K562 (cell line): Measurements from ENCODE around the gene CD22. TPM values are rescaled to one million over a fixed set of nuclear protein-coding genes. Genes with fewer than 3 reads are reported as not detected.
A peak's percentile ranks its signal among the peaks of the same experiment; 100 is the strongest.

Experiments
- CBX8 ChIP-seq: fragments of 200-600 bp; sonication (generic); IDR thresholded peaks from 2 replicates; pipeline ENCODE4 v1.6.1; 2012; ENCODE audit warnings: borderline replicate concordance, mixed run types, low read depth, mild to moderate bottlenecking, moderate library complexity, mixed read lengths, low read length, control low read depth, inconsistent platforms; ENCODE audit not compliant: poor library complexity, severe bottlenecking; ENCODE audit errors: extremely low read depth
- FOXK2 ChIP-seq, 2 experiments: fragments of 450-650 bp; IDR thresholded peaks in 1 of 2; conservative IDR thresholded peaks in 1 of 2; 2 replicates each; pipeline ENCODE4 v1.6.1; 2016; ENCODE audit warnings: low read depth in 2 of 2, mild to moderate bottlenecking in 1 of 2
- GATAD2B ChIP-seq: fragments of 450-650 bp; IDR thresholded peaks from 2 replicates; pipeline ENCODE4 v1.6.1; 2017; ENCODE audit warnings: mild to moderate bottlenecking, borderline replicate concordance
- KAT8 ChIP-seq: fragments of 450-650 bp; IDR thresholded peaks from 2 replicates; pipeline ENCODE4 v1.6.1; 2016; ENCODE audit warnings: low read depth, mild to moderate bottlenecking
- MIER1 ChIP-seq: fragments of 450-650 bp; IDR thresholded peaks from 2 replicates; pipeline ENCODE4 v1.6.1; 2016; ENCODE audit warnings: antibody characterized with exemption, mild to moderate bottlenecking, low read depth
- PHF21A ChIP-seq: fragments of 450-650 bp; IDR thresholded peaks from 2 replicates; pipeline ENCODE4 v1.6.1; 2017; ENCODE audit warnings: low read depth, borderline replicate concordance
- RB1 ChIP-seq: fragments of 450-650 bp; IDR thresholded peaks from 2 replicates; pipeline ENCODE4 v1.6.1; 2017; ENCODE audit warnings: low read depth, mild to moderate bottlenecking
- polyA plus RNA-seq, 8 experiments: library from polyadenylated mRNA; depleted of rRNA in 4 of 8; stranded (reverse) in 5 of 8; unstranded in 3 of 8; fragments of >200 nt; fragmentation: Nextera tagmentation in 2 of 8; fragmentation: Illumina TruSeq in 1 of 8; extraction: Ambion mirVana in 2 of 8; extraction: Trizol in 1 of 8; gene quantifications; 2 replicates each; pipeline versions ENCODE4 v1.2.1 to v1.2.3, GENCODE V29; 2011 to 2014; ENCODE audit warnings: inconsistent platforms in 1 of 8, missing spikeins in 1 of 8
- total RNA-seq, 7 experiments: library from RNA; depleted of rRNA in 6 of 7; stranded (reverse); fragments of >200 nt in 6 of 7; fragmentation: Illumina TruSeq in 2 of 7; extraction: Trizol in 2 of 7; gene quantifications; 2 replicates each; pipeline versions ENCODE4 v1.2.1 to v1.2.3, GENCODE V29; 2011 to 2021; ENCODE audit warnings: low replicate concordance in 1 of 7
- TF ChIP-seq, protein P1 (sequence below): sonication (generic); formaldehyde crosslinking; IDR thresholded peaks from 2 replicates; pipeline ENCODE4 v1.8.0; 2022; ENCODE audit warnings: missing genetic modification reagents, mild to moderate bottlenecking, borderline replicate concordance
- TF ChIP-seq, protein P2 (sequence below): fragments of 250-450 bp; sonication (Bioruptor Pico); IDR thresholded peaks from 2 replicates; pipeline ENCODE4 v1.8.0; 2022; ENCODE audit warnings: inconsistent platforms
- TF ChIP-seq, protein P3 (sequence below): fragments of 450-650 bp; IDR thresholded peaks from 2 replicates; pipeline ENCODE4 v1.6.1; 2018; ENCODE audit not compliant: partially characterized antibody
- TF ChIP-seq, protein P4 (sequence below): fragments of 250-450 bp; sonication (Bioruptor Pico); IDR thresholded peaks from 2 replicates; pipeline ENCODE4 v1.8.0; 2022; ENCODE audit warnings: inconsistent platforms, mild to moderate bottlenecking, moderate library complexity, borderline replicate concordance
- TF ChIP-seq, protein P5 (sequence below): sonication (generic); formaldehyde crosslinking; IDR thresholded peaks from 2 replicates; pipeline ENCODE4 v1.9.0; 2022; ENCODE audit warnings: mild to moderate bottlenecking, missing genetic modification reagents
- TF ChIP-seq, protein P6 (sequence below): sonication (generic); formaldehyde crosslinking; IDR thresholded peaks from 2 replicates; pipeline ENCODE4 v1.9.0; 2022; ENCODE audit warnings: mild to moderate bottlenecking, missing genetic modification reagents

CD22 gene
- total and polyA plus RNA-seq, 9 of the 15 experiments (the other 6 are each of a cell fraction or from before 2014, with no cell fraction given), result 0.29 to 5.0 (median 3.5) TPM

DNA sequence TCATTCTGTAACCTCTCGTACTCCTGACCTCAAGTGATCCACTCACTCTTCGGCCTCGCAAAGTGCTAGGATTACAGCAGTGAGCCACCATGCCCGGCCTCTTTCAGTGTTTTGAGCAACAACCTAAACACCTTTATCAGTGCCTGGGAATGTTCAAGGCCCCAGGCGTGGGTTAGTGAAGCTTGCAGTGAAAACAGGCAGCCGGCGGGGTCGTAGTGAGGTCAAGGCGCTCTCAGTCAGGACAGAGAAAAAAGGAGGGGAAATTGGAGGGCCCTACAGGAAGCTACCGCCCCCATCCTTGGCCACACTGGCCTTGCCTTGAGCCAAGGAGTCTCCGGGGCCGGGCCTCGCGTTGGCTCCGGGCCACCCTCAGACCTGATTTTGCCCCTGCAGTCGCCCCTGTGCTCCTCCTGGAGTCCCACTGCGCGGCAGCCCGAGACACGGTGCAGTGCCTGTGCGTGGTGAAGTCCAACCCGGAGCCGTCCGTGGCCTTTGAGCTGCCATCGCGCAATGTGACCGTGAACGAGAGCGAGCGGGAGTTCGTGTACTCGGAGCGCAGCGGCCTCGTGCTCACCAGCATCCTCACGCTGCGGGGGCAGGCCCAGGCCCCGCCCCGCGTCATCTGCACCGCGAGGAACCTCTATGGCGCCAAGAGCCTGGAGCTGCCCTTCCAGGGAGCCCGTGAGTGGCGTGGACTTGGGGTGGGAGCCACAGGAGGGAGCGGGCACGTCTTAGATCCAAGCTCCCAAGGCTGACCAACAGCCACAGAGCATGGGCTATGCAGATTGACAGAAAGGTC lies 19.3 kb upstream of the CD22 start (continued):
- TF ChIP-seq, protein P1, sequence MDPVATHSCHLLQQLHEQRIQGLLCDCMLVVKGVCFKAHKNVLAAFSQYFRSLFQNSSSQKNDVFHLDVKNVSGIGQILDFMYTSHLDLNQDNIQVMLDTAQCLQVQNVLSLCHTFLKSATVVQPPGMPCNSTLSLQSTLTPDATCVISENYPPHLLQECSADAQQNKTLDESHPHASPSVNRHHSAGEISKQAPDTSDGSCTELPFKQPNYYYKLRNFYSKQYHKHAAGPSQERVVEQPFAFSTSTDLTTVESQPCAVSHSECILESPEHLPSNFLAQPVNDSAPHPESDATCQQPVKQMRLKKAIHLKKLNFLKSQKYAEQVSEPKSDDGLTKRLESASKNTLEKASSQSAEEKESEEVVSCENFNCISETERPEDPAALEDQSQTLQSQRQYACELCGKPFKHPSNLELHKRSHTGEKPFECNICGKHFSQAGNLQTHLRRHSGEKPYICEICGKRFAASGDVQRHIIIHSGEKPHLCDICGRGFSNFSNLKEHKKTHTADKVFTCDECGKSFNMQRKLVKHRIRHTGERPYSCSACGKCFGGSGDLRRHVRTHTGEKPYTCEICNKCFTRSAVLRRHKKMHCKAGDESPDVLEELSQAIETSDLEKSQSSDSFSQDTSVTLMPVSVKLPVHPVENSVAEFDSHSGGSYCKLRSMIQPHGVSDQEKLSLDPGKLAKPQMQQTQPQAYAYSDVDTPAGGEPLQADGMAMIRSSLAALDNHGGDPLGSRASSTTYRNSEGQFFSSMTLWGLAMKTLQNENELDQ (CRISPR knock-in tag), result no peak
- TF ChIP-seq KAT8 (no peak), PHF21A (no peak), FOXK2 (conservative IDR thresholded peaks at IDR 0.05 in 1 of 2, IDR thresholded peaks at IDR 0.05 in 1 of 2; ENCODE audit: low read depth in 2 of 2) (no peak), GATAD2B (no peak), RB1 (no peak), CBX8 (no peak), MIER1 (no peak; the same call in 1 of the 2 replicates)
- TF ChIP-seq, protein P2, sequence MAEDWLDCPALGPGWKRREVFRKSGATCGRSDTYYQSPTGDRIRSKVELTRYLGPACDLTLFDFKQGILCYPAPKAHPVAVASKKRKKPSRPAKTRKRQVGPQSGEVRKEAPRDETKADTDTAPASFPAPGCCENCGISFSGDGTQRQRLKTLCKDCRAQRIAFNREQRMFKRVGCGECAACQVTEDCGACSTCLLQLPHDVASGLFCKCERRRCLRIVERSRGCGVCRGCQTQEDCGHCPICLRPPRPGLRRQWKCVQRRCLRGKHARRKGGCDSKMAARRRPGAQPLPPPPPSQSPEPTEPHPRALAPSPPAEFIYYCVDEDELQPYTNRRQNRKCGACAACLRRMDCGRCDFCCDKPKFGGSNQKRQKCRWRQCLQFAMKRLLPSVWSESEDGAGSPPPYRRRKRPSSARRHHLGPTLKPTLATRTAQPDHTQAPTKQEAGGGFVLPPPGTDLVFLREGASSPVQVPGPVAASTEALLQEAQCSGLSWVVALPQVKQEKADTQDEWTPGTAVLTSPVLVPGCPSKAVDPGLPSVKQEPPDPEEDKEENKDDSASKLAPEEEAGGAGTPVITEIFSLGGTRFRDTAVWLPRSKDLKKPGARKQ (CRISPR knock-in tag), result no peak; the same call in 1 of the 2 replicates
- TF ChIP-seq, protein P3, sequence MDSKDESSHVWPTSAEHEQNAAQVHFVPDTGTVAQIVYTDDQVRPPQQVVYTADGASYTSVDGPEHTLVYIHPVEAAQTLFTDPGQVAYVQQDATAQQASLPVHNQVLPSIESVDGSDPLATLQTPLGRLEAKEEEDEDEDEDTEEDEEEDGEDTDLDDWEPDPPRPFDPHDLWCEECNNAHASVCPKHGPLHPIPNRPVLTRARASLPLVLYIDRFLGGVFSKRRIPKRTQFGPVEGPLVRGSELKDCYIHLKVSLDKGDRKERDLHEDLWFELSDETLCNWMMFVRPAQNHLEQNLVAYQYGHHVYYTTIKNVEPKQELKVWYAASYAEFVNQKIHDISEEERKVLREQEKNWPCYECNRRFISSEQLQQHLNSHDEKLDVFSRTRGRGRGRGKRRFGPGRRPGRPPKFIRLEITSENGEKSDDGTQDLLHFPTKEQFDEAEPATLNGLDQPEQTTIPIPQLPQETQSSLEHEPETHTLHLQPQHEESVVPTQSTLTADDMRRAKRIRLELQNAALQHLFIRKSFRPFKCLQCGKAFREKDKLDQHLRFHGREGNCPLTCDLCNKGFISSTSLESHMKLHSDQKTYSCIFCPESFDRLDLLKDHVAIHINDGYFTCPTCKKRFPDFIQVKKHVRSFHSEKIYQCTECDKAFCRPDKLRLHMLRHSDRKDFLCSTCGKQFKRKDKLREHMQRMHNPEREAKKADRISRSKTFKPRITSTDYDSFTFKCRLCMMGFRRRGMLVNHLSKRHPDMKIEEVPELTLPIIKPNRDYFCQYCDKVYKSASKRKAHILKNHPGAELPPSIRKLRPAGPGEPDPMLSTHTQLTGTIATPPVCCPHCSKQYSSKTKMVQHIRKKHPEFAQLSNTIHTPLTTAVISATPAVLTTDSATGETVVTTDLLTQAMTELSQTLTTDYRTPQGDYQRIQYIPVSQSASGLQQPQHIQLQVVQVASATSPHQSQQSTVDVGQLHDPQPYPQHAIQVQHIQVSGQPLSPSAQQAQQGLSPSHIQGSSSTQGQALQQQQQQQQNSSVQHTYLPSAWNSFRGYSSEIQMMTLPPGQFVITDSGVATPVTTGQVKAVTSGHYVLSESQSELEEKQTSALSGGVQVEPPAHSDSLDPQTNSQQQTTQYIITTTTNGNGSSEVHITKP, result no peak
- TF ChIP-seq, protein P4, sequence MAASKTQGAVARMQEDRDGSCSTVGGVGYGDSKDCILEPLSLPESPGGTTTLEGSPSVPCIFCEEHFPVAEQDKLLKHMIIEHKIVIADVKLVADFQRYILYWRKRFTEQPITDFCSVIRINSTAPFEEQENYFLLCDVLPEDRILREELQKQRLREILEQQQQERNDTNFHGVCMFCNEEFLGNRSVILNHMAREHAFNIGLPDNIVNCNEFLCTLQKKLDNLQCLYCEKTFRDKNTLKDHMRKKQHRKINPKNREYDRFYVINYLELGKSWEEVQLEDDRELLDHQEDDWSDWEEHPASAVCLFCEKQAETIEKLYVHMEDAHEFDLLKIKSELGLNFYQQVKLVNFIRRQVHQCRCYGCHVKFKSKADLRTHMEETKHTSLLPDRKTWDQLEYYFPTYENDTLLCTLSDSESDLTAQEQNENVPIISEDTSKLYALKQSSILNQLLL (CRISPR knock-in tag), result no peak
- TF ChIP-seq, protein P5, sequence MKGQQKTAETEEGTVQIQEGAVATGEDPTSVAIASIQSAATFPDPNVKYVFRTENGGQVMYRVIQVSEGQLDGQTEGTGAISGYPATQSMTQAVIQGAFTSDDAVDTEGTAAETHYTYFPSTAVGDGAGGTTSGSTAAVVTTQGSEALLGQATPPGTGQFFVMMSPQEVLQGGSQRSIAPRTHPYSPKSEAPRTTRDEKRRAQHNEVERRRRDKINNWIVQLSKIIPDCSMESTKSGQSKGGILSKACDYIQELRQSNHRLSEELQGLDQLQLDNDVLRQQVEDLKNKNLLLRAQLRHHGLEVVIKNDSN (CRISPR knock-in tag), result no peak
- TF ChIP-seq, protein P6, sequence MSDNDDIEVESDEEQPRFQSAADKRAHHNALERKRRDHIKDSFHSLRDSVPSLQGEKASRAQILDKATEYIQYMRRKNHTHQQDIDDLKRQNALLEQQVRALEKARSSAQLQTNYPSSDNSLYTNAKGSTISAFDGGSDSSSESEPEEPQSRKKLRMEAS (CRISPR knock-in tag), result peak; percentile 72
